ENCODE measurements around the gene SERTM1. TPM values are rescaled to one million over a fixed set of nuclear protein-coding genes. Genes with fewer than 3 reads are reported as not detected.

Gene SERTM1
- total and polyA plus RNA-seq, 11 donors: 0.03 to 6.0 (median 0.74) TPM; not detected in 1

DNA sequence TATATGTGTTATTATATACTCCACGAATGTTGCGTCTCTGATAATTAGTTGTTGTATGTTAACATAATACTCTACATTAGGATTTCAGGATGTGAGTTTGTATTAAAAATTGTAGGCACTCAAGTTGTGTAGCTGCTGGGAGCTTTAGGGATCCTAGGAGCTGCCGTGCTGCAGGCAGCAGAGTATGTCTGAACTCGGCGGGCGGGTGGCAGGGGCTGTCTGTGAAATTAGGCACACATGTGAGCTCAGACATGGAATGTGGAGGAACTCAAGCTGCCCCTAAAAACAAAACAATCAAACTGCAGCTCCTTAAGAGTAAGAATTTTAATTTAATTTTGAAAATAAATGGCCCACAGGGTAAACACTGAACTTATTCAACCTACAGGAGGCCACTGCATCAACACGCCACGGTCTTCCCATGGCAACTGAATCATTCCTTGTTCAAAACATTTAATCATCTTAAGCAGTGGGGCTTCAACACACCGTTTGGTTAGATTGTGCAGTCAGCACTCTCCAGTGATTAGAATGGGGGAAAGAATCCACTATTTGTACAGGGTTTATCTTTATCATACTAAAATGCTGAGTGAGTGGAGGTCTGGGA, 22.7 kb downstream of the SERTM1 start:
- Histone ChIP-seq H3K4me3 (no peak overlapping the region), H3K36me3 (no peaks in the 10 kb centered on the region), H3K4me1 (no peaks in the 10 kb centered on the region), H3K9me3 (peaks cover 0 to 4% (median 0%) of the 10 kb centered on the region in 12 donors), H3K27ac (no peak overlapping the region), H3K27me3 (peaks cover 0 to 5% (median 0%) of the 10 kb centered on the region in 9 donors)
- intact Hi-C loops (cut with DNase I): no loop called here
- ATAC-seq (no peak), DNase-seq (no peak)
- TF ChIP-seq, protein P1, sequence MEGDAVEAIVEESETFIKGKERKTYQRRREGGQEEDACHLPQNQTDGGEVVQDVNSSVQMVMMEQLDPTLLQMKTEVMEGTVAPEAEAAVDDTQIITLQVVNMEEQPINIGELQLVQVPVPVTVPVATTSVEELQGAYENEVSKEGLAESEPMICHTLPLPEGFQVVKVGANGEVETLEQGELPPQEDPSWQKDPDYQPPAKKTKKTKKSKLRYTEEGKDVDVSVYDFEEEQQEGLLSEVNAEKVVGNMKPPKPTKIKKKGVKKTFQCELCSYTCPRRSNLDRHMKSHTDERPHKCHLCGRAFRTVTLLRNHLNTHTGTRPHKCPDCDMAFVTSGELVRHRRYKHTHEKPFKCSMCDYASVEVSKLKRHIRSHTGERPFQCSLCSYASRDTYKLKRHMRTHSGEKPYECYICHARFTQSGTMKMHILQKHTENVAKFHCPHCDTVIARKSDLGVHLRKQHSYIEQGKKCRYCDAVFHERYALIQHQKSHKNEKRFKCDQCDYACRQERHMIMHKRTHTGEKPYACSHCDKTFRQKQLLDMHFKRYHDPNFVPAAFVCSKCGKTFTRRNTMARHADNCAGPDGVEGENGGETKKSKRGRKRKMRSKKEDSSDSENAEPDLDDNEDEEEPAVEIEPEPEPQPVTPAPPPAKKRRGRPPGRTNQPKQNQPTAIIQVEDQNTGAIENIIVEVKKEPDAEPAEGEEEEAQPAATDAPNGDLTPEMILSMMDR (IDR thresholded peaks at IDR 0.05): no peak
- TF ChIP-seq POLR2A (IDR thresholded peaks at IDR 0.05): no peak
- 62 to 82% (median 71%) methylated on average over 9 of the region's 9 CpGs for WGBS, 4 donors

DNA sequence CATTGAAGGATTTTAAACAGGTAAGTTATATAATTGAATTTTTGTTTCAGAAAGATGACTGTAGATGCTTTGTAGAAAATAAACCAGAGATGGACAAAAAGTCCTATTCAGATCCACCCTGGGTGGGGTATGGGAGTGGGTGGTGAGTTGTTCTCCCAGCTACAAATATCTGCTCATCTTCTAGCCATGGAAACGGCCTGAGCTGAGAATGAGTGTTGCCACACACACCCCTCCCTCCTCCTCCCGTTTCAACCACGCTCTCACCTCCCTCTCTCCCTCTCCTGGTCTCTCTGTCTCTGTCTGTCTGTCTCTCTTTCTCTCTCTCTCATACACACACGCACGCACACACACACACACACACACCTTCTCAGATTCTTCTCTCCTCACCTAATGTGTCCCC, 26.4 kb downstream of the SERTM1 start:
- WGBS, 4 donors: 69 to 76% (median 72%) methylated on average over 5 of the region's 5 CpGs
- no peak for ATAC-seq

DNA sequence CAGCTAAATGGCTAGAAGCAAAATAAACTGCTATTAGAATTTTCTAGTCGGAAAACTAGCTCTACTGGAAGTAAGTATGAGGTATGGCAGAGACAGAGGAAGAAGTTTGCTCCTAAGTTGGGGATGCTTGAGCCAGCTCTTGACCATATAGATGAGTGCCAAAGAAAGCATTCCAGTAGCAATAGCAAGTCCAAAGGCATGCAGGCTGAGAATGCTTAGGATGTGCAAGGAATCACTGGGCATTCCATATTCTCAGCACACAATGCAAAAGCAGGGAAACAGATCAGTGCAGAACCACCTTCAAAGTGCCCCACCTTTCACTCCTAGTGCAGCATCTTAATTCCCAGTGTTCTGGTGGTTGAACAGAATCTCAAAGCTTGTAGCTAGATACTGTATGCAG, 32.9 kb downstream of the SERTM1 start:
- Histone ChIP-seq H3K27ac (no peak overlapping the region), H3K4me3 (no peak overlapping the region), H3K36me3 (no peaks in the 10 kb centered on the region), H3K4me1 (no peaks in the 10 kb centered on the region), H3K27me3 (peaks cover 0 to 4% (median 0%) of the 10 kb centered on the region in 9 donors), H3K9me3 (no peaks in the 10 kb centered on the region)
- DNase-seq (no peak), ATAC-seq (no peak)
- TF ChIP-seq, protein P1 (IDR thresholded peaks at IDR 0.05): no peak
- intact Hi-C loops (cut with DNase I): no loop called here
- WGBS, 4 donors: 67 to 82% (median 76%) methylated on average over 1 of the region's 1 CpG

More for the DNA sequence above, 26.4 kb downstream of the SERTM1 start:
- Histone ChIP-seq H3K27ac (no peak overlapping the region), H3K4me1 (no peaks in the 10 kb centered on the region), H3K27me3 (peaks cover 0 to 8% (median 0%) of the 10 kb centered on the region in 9 donors), H3K9me3 (peaks cover 0 to 4% (median 0%) of the 10 kb centered on the region in 12 donors), H3K4me3 (no peak overlapping the region), H3K36me3 (no peaks in the 10 kb centered on the region)
- TF ChIP-seq, protein P1 (IDR thresholded peaks at IDR 0.05): no peak
- TF ChIP-seq POLR2A (IDR thresholded peaks at IDR 0.05): no peak
- intact Hi-C loops (cut with DNase I): no loop called here
- no peak for DNase-seq

DNA sequence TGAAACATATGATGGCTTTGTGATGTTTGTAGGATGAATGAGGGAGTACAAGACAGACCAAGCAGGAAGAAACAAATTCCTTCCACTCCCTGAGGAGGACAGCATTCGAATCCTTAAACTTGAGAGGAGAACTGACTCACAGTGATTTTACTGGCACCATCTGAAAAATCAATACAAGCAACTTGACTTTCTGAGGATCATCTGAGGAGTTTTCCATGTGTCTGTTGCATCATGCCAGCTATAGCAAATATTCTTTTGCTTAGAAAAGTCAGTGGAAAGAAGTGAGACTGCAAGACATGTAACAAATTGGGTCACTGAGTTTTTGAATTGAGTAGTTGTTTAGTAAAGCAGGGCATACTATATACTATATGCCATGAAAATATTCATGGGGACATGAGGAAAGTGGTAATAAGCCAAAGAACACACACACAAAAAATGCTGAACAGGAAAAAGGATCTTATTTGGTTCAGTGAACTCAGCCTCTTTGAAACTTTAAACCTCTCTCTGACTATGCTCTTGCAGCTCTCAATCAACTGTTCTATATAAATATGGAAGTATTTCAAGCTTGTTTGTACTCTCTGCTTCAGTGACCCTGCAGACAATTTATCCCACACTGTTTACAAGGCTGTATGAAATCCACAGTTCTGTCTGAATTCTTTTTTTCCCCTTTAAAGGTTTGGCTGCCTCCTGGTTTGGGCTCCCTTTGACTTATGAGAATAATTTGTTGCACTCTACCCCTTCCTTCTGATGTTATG, 35.5 kb downstream of the SERTM1 start:
- no peak for DNase-seq
- no peak for TF ChIP-seq POLR2A (IDR thresholded peaks at IDR 0.05)
- TF ChIP-seq, protein P1 (IDR thresholded peaks at IDR 0.05): no peak
- 62 to 71% (median 69%) methylated on average over 1 of the region's 1 CpG for WGBS, 4 donors
- Histone ChIP-seq H3K27ac (no peak overlapping the region), H3K9me3 (no peaks in the 10 kb centered on the region), H3K36me3 (no peaks in the 10 kb centered on the region), H3K27me3 (peaks cover 0 to 4% (median 0%) of the 10 kb centered on the region in 9 donors), H3K4me1 (no peaks in the 10 kb centered on the region), H3K4me3 (no peak overlapping the region)
- intact Hi-C loops (cut with DNase I): no loop called here
- ATAC-seq: no peak

Measured in heart left ventricle (tissue), 16 donors.